Measurements from ENCODE around the gene HOMEZ. TPM values are rescaled to one million over a fixed set of nuclear protein-coding genes. Genes with fewer than 3 reads are reported as not detected.

Gene HOMEZ, protein sequence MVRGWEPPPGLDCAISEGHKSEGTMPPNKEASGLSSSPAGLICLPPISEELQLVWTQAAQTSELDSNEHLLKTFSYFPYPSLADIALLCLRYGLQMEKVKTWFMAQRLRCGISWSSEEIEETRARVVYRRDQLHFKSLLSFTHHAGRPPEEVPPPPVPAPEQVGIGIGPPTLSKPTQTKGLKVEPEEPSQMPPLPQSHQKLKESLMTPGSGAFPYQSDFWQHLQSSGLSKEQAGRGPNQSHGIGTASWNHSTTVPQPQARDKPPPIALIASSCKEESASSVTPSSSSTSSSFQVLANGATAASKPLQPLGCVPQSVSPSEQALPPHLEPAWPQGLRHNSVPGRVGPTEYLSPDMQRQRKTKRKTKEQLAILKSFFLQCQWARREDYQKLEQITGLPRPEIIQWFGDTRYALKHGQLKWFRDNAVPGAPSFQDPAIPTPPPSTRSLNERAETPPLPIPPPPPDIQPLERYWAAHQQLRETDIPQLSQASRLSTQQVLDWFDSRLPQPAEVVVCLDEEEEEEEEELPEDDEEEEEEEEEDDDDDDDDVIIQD
- total RNA-seq: 10 to 100 TPM in 5 of 7 donors, 1 to 10 TPM in 2; 5.9 to 22.8 (median 13.4) TPM
- 10 to 100 TPM in 1 of 2 donors, 1 to 10 TPM in 1; 7.6 to 23.7 TPM for polyA plus RNA-seq
- long read RNA-seq, donor 1, full-length matches to known transcripts: 26 of 42 reads
- long read RNA-seq, donor 1, partial matches to known transcripts: 0 of 42 reads
- long read RNA-seq, donor 1, other reads (novel, unspliced or antisense): 16 of 42 reads
- long read RNA-seq, donor 2, full-length matches to known transcripts: 3 of 3 reads
- long read RNA-seq, donor 2, partial matches to known transcripts: 0 of 3 reads
- long read RNA-seq, donor 2, other reads (novel, unspliced or antisense): 0 of 3 reads
- long read RNA-seq, donor 3, full-length matches to known transcripts: 13 of 30 reads
- long read RNA-seq, donor 3, partial matches to known transcripts: 0 of 30 reads
- long read RNA-seq, donor 3, other reads (novel, unspliced or antisense): 17 of 30 reads

DNA sequence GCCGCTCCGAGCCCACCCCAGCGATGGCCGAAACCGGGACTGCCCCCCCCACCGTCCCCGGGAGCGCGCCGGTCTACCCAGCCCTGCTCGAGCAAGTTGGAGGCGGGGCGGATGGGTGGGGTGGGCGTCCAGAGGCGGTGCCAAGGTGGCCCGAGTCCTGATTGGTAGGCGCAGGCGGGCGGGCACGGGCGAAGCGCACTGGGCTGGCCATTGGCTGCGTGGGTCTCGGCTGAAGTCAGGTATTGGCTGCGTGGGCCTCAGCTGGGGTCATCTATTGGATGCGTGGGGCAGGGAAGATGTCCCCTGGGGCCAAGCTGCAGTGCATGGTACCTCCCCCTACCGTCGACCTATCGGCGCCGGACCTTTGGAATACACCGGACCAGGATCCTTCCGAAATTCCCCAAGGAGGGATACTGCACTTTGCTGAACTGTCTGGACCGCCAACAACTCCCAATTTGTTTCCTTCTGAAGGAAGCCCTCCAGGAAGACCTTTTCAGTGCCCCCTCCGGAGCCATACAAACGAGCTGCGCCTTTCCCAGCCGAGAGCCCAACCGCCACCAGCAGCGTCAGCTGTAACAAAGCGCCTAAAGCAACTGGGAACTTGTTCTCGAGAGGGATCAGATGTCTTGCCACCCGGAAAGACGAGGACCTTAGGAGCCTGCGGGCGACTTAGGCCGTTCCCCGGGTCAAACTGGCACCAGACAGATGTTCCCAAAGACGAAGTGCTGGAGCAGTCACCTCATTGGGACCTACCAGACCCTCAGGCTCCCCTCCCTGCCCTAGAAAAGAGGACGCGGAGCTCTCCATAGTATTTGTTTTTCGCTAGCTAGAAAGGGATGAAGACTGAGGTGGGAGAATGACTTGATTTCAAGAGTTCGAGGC is at the start of gene HOMEZ:
HOMEZ (minus strand) TSS at position 113 of the 882 bp plus-strand sequence. CDS start 180 bp downstream, outside the sequence.
- peak; percentile 99 to 100 (median 99) for DNase-seq
- Histone ChIP-seq H3K4me1 (ENCODE audit: insufficient read depth) (no peaks in the 10 kb centered on the region), H3K27me3 (no peaks in the 10 kb centered on the region), H3K9me3 (no peaks in the 10 kb centered on the region), H3K4me3 (peak within 1 kb of the TSS; percentile 96), H3K36me3 (no peaks in the 10 kb centered on the region), H3K27ac (peak within 1 kb of the TSS; percentile 91 to 94)
- 1% methylated on average over 41 to 53 of the region's 53 CpGs for WGBS, 3 donors
- TF ChIP-seq EP300 (IDR thresholded peaks at IDR 0.05) (no peak), CTCF (IDR thresholded peaks at IDR 0.05) (peak in 2 of 3 donors; percentile 21 to 44), POLR2A (IDR thresholded peaks at IDR 0.05) (peak; percentile 62)
- intact Hi-C loops (cut with DNase I): no loop called here

- Histone ChIP-seq H3K9me3 (no peaks in the 10 kb centered on the region), H3K27me3 (no peaks in the 10 kb centered on the region), H3K27ac (no peak overlapping the region), H3K36me3 (no peaks in the 10 kb centered on the region), H3K4me1 (ENCODE audit: insufficient read depth) (no peaks in the 10 kb centered on the region), H3K4me3 (no peak overlapping the region)
- no peak for DNase-seq
- TF ChIP-seq EP300 (IDR thresholded peaks at IDR 0.05) (no peak), CTCF (IDR thresholded peaks at IDR 0.05) (no peak), POLR2A (IDR thresholded peaks at IDR 0.05) (no peak)
- intact Hi-C loops (cut with DNase I): no loop called here
- WGBS, 3 donors: 81 to 90% (median 83%) methylated on average over 5 of the region's 5 CpGs
Observed at GRCh38 chr14:23335623-23336022, 49.7 kb upstream of the HOMEZ start.

DNA sequence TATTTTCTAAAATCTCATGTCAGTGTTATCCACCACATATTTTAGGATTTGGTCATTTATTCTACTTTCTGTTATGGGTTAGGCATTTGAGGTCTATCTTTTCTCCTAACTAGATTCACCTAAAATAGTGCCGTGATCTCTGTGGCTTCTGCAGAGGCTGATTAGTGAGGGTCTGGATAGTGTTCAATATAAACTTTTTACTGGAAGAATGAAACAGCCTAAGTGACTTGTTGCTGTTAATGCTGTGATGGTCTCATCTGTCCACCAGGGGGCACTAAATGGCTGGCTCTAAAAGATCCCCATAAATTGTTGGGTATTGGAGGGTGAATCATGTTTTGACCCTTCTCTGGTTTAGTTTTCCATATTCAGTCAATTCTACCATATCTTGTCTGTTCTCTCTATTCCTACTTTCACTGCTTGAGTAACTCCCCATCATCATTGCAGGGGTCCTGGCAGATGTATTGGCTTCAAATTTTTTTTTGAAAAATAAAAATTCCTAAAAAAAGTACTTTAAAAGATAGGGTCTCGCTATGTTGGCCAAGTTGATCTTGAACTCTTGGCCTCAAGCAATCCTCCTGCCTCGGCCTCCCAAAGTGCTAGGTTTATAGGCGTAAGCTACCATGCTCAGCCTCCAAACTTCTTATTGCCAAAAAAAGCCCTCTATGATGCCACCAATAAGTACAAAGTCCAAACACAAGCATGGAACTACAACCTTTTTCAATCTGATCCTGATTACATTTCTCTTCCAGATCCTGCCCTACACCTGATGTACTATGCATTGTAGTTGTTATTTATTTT is 42.2 kb upstream of the HOMEZ start:
- no peaks in the 10 kb centered on the region for H3K27me3 ChIP-seq
- H3K36me3 ChIP-seq: no peaks in the 10 kb centered on the region
- no peak overlapping the region for H3K4me3 ChIP-seq
- 12 to 18% (median 14%) methylated on average over 4 of the region's 4 CpGs for WGBS, 3 donors
- TF ChIP-seq EP300 (IDR thresholded peaks at IDR 0.05) (no peak), CTCF (IDR thresholded peaks at IDR 0.05) (peak; percentile 68 to 85 (median 83))
- no peak overlapping the region for H3K27ac ChIP-seq
- peaks cover 2% of the 10 kb centered on the region for H3K4me1 ChIP-seq (ENCODE audit: insufficient read depth)
- no peaks in the 10 kb centered on the region for H3K9me3 ChIP-seq
- intact Hi-C loops (cut with DNase I): loop anchor here (5.0 to 10.0 kb wide), 6 partner anchors 49 to 237 kb away; partner anchors contain the start of genes NGDN (in 3 of the 4), CMTM5 (in 2 of the 4), AP1G2 (in 1 of the 4) and THTPA (in 1 of the 4)
- DNase-seq: peak in 4 of 5 donors; percentile 59 to 84 (median 66)

Data from ovary (tissue), 10 donors.